ENCODE data around the gene NPDC1. TPM values are rescaled to one million over a fixed set of nuclear protein-coding genes. Genes with fewer than 3 reads are reported as not detected.

Gene NPDC1
- total and polyA plus RNA-seq, 2 donors (not counting 1 experiment from before 2014, with no cell fraction given), result 0.17 to 0.19 TPM

- Histone ChIP-seq H3K4me1 (ENCODE audit: control insufficient read depth in 2 of 2, insufficient read depth in 2 of 2, low read length in 2 of 2) (no peaks in the 10 kb centered on the region), H3K27me3 (replicated peaks in 1 of 4; ENCODE audit: control extremely low read depth in 1 of 4, control insufficient read depth in 3 of 4, insufficient read depth in 4 of 4, low read length in 3 of 4) (no peaks in the 10 kb centered on the region), H4K20me1 (ENCODE audit: control insufficient read depth, insufficient read depth, low read length, poor library complexity, severe bottlenecking) (no peaks in the 10 kb centered on the region), H3K4me2 (replicated peaks; ENCODE audit: low read depth, low read length, poor library complexity, severe bottlenecking) (no peak overlapping the region), H3K27ac (ENCODE audit: low read length in 2 of 2) (no peak overlapping the region), H3K36me3 (replicated peaks in 1 of 2; ENCODE audit: control extremely low read depth in 1 of 2, control insufficient read depth in 1 of 2, extremely low read depth in 1 of 2, insufficient read depth in 2 of 2, low read length in 1 of 2) (peaks cover 0 to 5% of the 10 kb centered on the region in 2 experiments), H2AFZ (ENCODE audit: insufficient read depth, low read depth, low read length, poor library complexity, severe bottlenecking) (no peak overlapping the region), H3K9ac (ENCODE audit: low read length) (no peak overlapping the region), H3K79me2 (ENCODE audit: control insufficient read depth, insufficient read depth, low read length) (no peaks in the 10 kb centered on the region), H3K4me3 (ENCODE audit: control extremely low read depth in 1 of 5, extremely low read depth in 1 of 5, insufficient read depth in 1 of 5, low read depth in 2 of 5, low read length in 4 of 5) (no peak overlapping the region), H3K9me3 (ENCODE audit: control extremely low read depth in 1 of 3, control insufficient read depth in 2 of 3, insufficient read depth in 1 of 3, low read length in 2 of 3) (peaks cover 0 to 9% (median 0%) of the 10 kb centered on the region in 3 donors)
- 96% methylated on average over 36 of the region's 45 CpGs for WGBS (ENCODE audit: insufficient coverage)
- DNase-seq, result no peak
- H3K4me1 Mint-ChIP-seq, result no peaks in the 10 kb centered on the region
- CTCF ChIA-PET, result interaction anchor here (1.6 kb wide), 1 partner anchor 11 kb away, joined by 5 read pairs; no protein-coding TSS in a partner anchor
- no peak for ATAC-seq (ENCODE audit: low read depth)
- H3K4me3 Mint-ChIP-seq, result no peak overlapping the region
- TF ChIP-seq EZH2 (IDR thresholded peaks at IDR 0.05; ENCODE audit: borderline replicate concordance, insufficient read depth, low read depth, low read length, poor library complexity, severe bottlenecking), result no peak
- no peak for TF ChIP-seq CTCF (IDR thresholded peaks at IDR 0.05)
- H3K27me3 Mint-ChIP-seq, result no peaks in the 10 kb centered on the region
- H3K27ac Mint-ChIP-seq, result no peak overlapping the region
- POLR2A ChIA-PET, result interaction anchor here (0.6 to 0.7 kb wide), 2 partner anchors 27 to 342 kb away, joined by 4 to 5 read pairs; no protein-coding TSS in a partner anchor
- intact Hi-C loops (cut with micrococcal nuclease), result no loop called here
- H3K9me3 Mint-ChIP-seq (ENCODE audit: insufficient read depth), result no peaks in the 10 kb centered on the region
Measured at GRCh38 chr9:137017791-137018497, 28.0 kb downstream of the NPDC1 start.

GRCh38 chr9:137017071-137017470 is 28.9 kb downstream of the NPDC1 start:
- Mint-ChIP-seq H3K9me3 (ENCODE audit: insufficient read depth) (no peaks in the 10 kb centered on the region), H3K27me3 (no peaks in the 10 kb centered on the region), H3K27ac (no peak overlapping the region), H3K4me3 (no peak overlapping the region), H3K4me1 (no peaks in the 10 kb centered on the region)
- Histone ChIP-seq H3K27me3 (replicated peaks in 1 of 4; ENCODE audit: control extremely low read depth in 1 of 4, control insufficient read depth in 3 of 4, insufficient read depth in 4 of 4, low read length in 3 of 4) (no peaks in the 10 kb centered on the region), H3K79me2 (ENCODE audit: control insufficient read depth, insufficient read depth, low read length) (no peaks in the 10 kb centered on the region), H3K4me1 (ENCODE audit: control insufficient read depth in 2 of 2, insufficient read depth in 2 of 2, low read length in 2 of 2) (no peaks in the 10 kb centered on the region), H3K4me3 (ENCODE audit: control extremely low read depth in 1 of 5, extremely low read depth in 1 of 5, insufficient read depth in 1 of 5, low read depth in 2 of 5, low read length in 4 of 5) (no peak overlapping the region), H3K36me3 (replicated peaks in 1 of 2; ENCODE audit: control extremely low read depth in 1 of 2, control insufficient read depth in 1 of 2, extremely low read depth in 1 of 2, insufficient read depth in 2 of 2, low read length in 1 of 2) (peaks cover 0 to 5% of the 10 kb centered on the region in 2 experiments), H3K27ac (ENCODE audit: low read length in 2 of 2) (no peak overlapping the region), H3K4me2 (replicated peaks; ENCODE audit: low read depth, low read length, poor library complexity, severe bottlenecking) (no peak overlapping the region), H3K9me3 (ENCODE audit: control extremely low read depth in 1 of 3, control insufficient read depth in 2 of 3, insufficient read depth in 1 of 3, low read length in 2 of 3) (peaks cover 0 to 5% (median 0%) of the 10 kb centered on the region in 3 donors), H4K20me1 (ENCODE audit: control insufficient read depth, insufficient read depth, low read length, poor library complexity, severe bottlenecking) (no peaks in the 10 kb centered on the region), H2AFZ (ENCODE audit: insufficient read depth, low read depth, low read length, poor library complexity, severe bottlenecking) (no peak overlapping the region), H3K9ac (ENCODE audit: low read length) (no peak overlapping the region)
- ATAC-seq (ENCODE audit: low read depth) (no peak), DNase-seq (no peak)
- TF ChIP-seq CTCF (IDR thresholded peaks at IDR 0.05) (no peak), EZH2 (IDR thresholded peaks at IDR 0.05; ENCODE audit: borderline replicate concordance, insufficient read depth, low read depth, low read length, poor library complexity, severe bottlenecking) (no peak)
- CTCF ChIA-PET, result interaction anchor here (0.7 to 1.6 kb wide), 2 partner anchors 12 to 18 kb away, joined by 3 to 5 read pairs; no protein-coding TSS in a partner anchor
- POLR2A ChIA-PET, result interaction anchor here (0.7 kb wide), 1 partner anchor 16 kb away, joined by 4 read pairs; no protein-coding TSS in a partner anchor
- intact Hi-C loops (cut with micrococcal nuclease), result no loop called here
- WGBS (ENCODE audit: insufficient coverage), result 98% methylated on average over 28 of the region's 28 CpGs

All from B cell (primary cell).